IMR-90 (cell line): ENCODE results near the gene APBB3. TPM values are rescaled to one million over a fixed set of nuclear protein-coding genes. Genes with fewer than 3 reads are reported as not detected.

Experiments used
- ATAC-seq: fragments of 200-7000 bp; cut with Tn5 transposase; 2 replicates; pipeline ENCODE4 v1.9.1; 2020; ENCODE audit warnings: low read depth, mild to moderate bottlenecking, moderate library complexity
- BruUV-seq: library from RNA; stranded (reverse); fragments of 400-500 nt; replicated peaks from 2 replicates; lab custom pipeline; 2021; lab: Mats Ljungman, UMichigan
- CTCF ChIA-PET: fragments of 300-600 bp; formaldehyde crosslinking; extraction: SDS; loops from one replicate; lab custom pipeline; 2021; ENCODE audit warnings: antibody characterized with exemption; lab: Yijun Ruan, JAX
- POLR2A ChIA-PET: fragments of 300-600 bp; sonication (Branson Sonifier 250); formaldehyde crosslinking; loops from one replicate; lab custom pipeline; 2022; ENCODE audit warnings: antibody characterized with exemption; ENCODE audit not compliant: unreplicated experiment; lab: Charles Lee
- DNase-seq: peaks from one replicate; pipeline ENCODE4 v3.0.0; 2013
- H2AFZ ChIP-seq: replicated peaks from 2 replicates; pipeline ENCODE3; 2013; ENCODE audit warnings: low read length, mild to moderate bottlenecking; ENCODE audit not compliant: poor library complexity
- H2AK5ac ChIP-seq: 2 replicates; pipeline ENCODE4 v1.6.1; 2013; ENCODE audit warnings: low read depth, low read length, inconsistent platforms
- H2AK9ac ChIP-seq: replicated peaks from 2 replicates; pipeline ENCODE3; 2013; ENCODE audit warnings: mild to moderate bottlenecking, low read depth, low read length, moderate library complexity; ENCODE audit not compliant: poor library complexity
- H2BK120ac ChIP-seq: 2 replicates; pipeline ENCODE4 v1.6.1; 2013; ENCODE audit warnings: low read depth, low read length, inconsistent platforms
- H2BK15ac ChIP-seq: 3 replicates; pipeline ENCODE4 v1.6.1; 2013; ENCODE audit warnings: low read depth, low read length, inconsistent platforms
- H2BK20ac ChIP-seq: 2 replicates; pipeline ENCODE4 v1.6.1; 2013; ENCODE audit warnings: low read depth, mild to moderate bottlenecking, inconsistent platforms, low read length, moderate library complexity
- H2BK5ac ChIP-seq: 2 replicates; pipeline ENCODE4 v1.6.1; 2013; ENCODE audit warnings: mild to moderate bottlenecking, low read depth, low read length, inconsistent platforms; ENCODE audit not compliant: poor library complexity, severe bottlenecking
- H3K14ac ChIP-seq: replicated peaks from 2 replicates; pipeline ENCODE4 v1.6.1; 2013; ENCODE audit warnings: low read depth, low read length, inconsistent platforms
- H3K18ac ChIP-seq: 2 replicates; pipeline ENCODE4 v1.6.1; 2013; ENCODE audit warnings: low read depth, low read length, control low read depth
- H3K23ac ChIP-seq: 2 replicates; pipeline ENCODE4 v1.6.1; 2013; ENCODE audit warnings: low read depth, low read length, inconsistent platforms
- H3K27ac ChIP-seq: 2 replicates; pipeline ENCODE4 v1.5.1; 2013; ENCODE audit warnings: mild to moderate bottlenecking, control low read depth, low read length; ENCODE audit not compliant: insufficient read depth
- H3K27me3 ChIP-seq: 2 replicates; pipeline ENCODE4 v1.6.1; 2013; ENCODE audit warnings: low read length; ENCODE audit not compliant: control insufficient read depth, insufficient read depth
- H3K36me3 ChIP-seq: 2 replicates; pipeline ENCODE4 v1.6.1; 2013; ENCODE audit warnings: low read length, mixed read lengths; ENCODE audit not compliant: control insufficient read depth, insufficient read depth
- H3K4ac ChIP-seq: 2 replicates; pipeline ENCODE4 v1.6.1; 2013; ENCODE audit warnings: low read depth, low read length, inconsistent platforms
- H3K4me1 ChIP-seq: 2 replicates; pipeline ENCODE4 v1.6.1; 2013; ENCODE audit warnings: low read length, mixed read lengths; ENCODE audit not compliant: control insufficient read depth, insufficient read depth
- H3K4me2 ChIP-seq: 2 replicates; pipeline ENCODE4 v1.6.1; 2013; ENCODE audit warnings: low read depth, mild to moderate bottlenecking, control low read depth, low read length, moderate library complexity
- H3K4me3 ChIP-seq: 2 replicates; pipeline ENCODE4 v1.5.1; 2013; ENCODE audit warnings: low read depth, mild to moderate bottlenecking, control low read depth, low read length, moderate library complexity; ENCODE audit not compliant: insufficient read depth
- H3K56ac ChIP-seq: 2 replicates; pipeline ENCODE4 v1.6.1; 2013; ENCODE audit warnings: low read length, inconsistent platforms; ENCODE audit not compliant: insufficient read depth; ENCODE audit errors: extremely low read depth
- H3K79me1 ChIP-seq, 2 experiments: 2 replicates each; pipeline ENCODE4 v1.6.1; 2013; ENCODE audit warnings: low read length in 2 of 2, inconsistent platforms in 1 of 2, low read depth in 1 of 2
- H3K9ac ChIP-seq: 2 replicates; pipeline ENCODE4 v1.6.1; 2013; ENCODE audit warnings: low read depth, low read length, control low read depth
- H3K9me1 ChIP-seq: 2 replicates; pipeline ENCODE4 v1.6.1; 2013; ENCODE audit warnings: low read length, inconsistent platforms; ENCODE audit not compliant: insufficient read depth
- H3K9me3 ChIP-seq: 2 replicates; pipeline ENCODE4 v1.6.1; 2013; ENCODE audit warnings: low read length; ENCODE audit not compliant: control insufficient read depth, insufficient read depth
- H4K20me1 ChIP-seq: 2 replicates; pipeline ENCODE4 v1.6.1; 2013; ENCODE audit warnings: low read length, inconsistent platforms; ENCODE audit not compliant: insufficient read depth
- H4K5ac ChIP-seq: 2 replicates; pipeline ENCODE4 v1.6.1; 2013; ENCODE audit warnings: mild to moderate bottlenecking, low read depth, low read length, control low read depth
- H4K8ac ChIP-seq, 2 experiments: 2 replicates each; pipeline ENCODE4 v1.6.1; 2013; ENCODE audit warnings: low read depth in 2 of 2, low read length in 2 of 2, control low read depth in 1 of 2, inconsistent platforms in 1 of 2
- H4K91ac ChIP-seq: 2 replicates; pipeline ENCODE4 v1.6.1; 2013; ENCODE audit warnings: low read depth, low read length, inconsistent platforms; ENCODE audit not compliant: insufficient read depth
- BHLHE40 ChIP-seq: fragments of 150-350 bp; IDR thresholded peaks from 2 replicates; pipeline ENCODE4 v1.6.1; 2016; ENCODE audit warnings: mild to moderate bottlenecking, low read depth, low read length
- CHD1 ChIP-seq: IDR thresholded peaks from 2 replicates; pipeline ENCODE4 v1.6.1; 2012; ENCODE audit warnings: low read depth, low read length, improper control_type of control experiment
- FOS ChIP-seq: fragments of 150-350 bp; IDR thresholded peaks from 2 replicates; pipeline ENCODE4 v1.6.1; 2016; ENCODE audit warnings: low read depth, low read length
- MAFK ChIP-seq: IDR thresholded peaks from 2 replicates; pipeline ENCODE4 v1.6.1; 2012; ENCODE audit warnings: low read depth, low read length, improper control_type of control experiment
- MAZ ChIP-seq: IDR thresholded peaks from 2 replicates; pipeline ENCODE4 v1.6.1; 2012; ENCODE audit warnings: low read depth, mild to moderate bottlenecking, low read length, improper control_type of control experiment, moderate library complexity, borderline replicate concordance
- MXI1 ChIP-seq: IDR thresholded peaks from 2 replicates; pipeline ENCODE4 v1.6.1; 2012; ENCODE audit warnings: low read depth, mild to moderate bottlenecking, low read length, moderate library complexity, borderline replicate concordance
- POLR2A ChIP-seq: IDR thresholded peaks from 2 replicates; pipeline ENCODE4 v1.6.1; 2012; ENCODE audit warnings: mild to moderate bottlenecking, low read depth, low read length
- RAD21 ChIP-seq: IDR thresholded peaks from 2 replicates; pipeline ENCODE4 v1.6.1; 2012; ENCODE audit warnings: low read length, improper control_type of control experiment
- RCOR1 ChIP-seq: IDR thresholded peaks from 2 replicates; pipeline ENCODE4 v1.6.1; 2012; ENCODE audit warnings: mild to moderate bottlenecking, low read length, improper control_type of control experiment; ENCODE audit not compliant: insufficient replicate concordance
- RFX5 ChIP-seq: IDR thresholded peaks from 2 replicates; pipeline ENCODE4 v1.8.0; 2012; ENCODE audit warnings: low read depth, mild to moderate bottlenecking, low read length, moderate library complexity
- WGBS, 2 experiments: methylation state at CpG; one replicate each; pipeline versions ENCODE4 v1.1.5 to v1.1.7; 2013; ENCODE audit warnings: missing lambda C conversion rate in 2 of 2; ENCODE audit not compliant: insufficient read length in 1 of 2; ENCODE audit errors: extremely low coverage in 2 of 2; 5-methylcytosine and 5-hydroxymethylcytosine counted together
- dilution Hi-C: fragments of 300-500 bp; cut with HindIII; formaldehyde crosslinking; loops from one replicate; pipeline ENCODE4 v1.14.3; 2018; ENCODE audit warnings: low sequenced_read_pairs; ENCODE audit not compliant: unreplicated experiment
- in situ Hi-C: fragments of 300-500 bp; cut with MboI; formaldehyde crosslinking; loops from 3 replicates; pipeline ENCODE4 v1.14.3; 2019; ENCODE audit warnings: low sequenced_read_pairs, inconsistent platforms, mixed read lengths
- intact Hi-C: fragments of 100-400 bp; cut with micrococcal nuclease; formaldehyde crosslinking; loops from 2 replicates; pipeline ENCODE4 v1.10.0; 2022
- polyA plus RNA-seq, 3 experiments: library from polyadenylated mRNA; depleted of rRNA; stranded (reverse); fragments of >200 nt; gene quantifications; 2 replicates each; pipeline ENCODE4 v1.2.3, GENCODE V29; 2012; ENCODE audit warnings: low replicate concordance in 1 of 3
- total RNA-seq: library from RNA; depleted of rRNA; stranded (reverse); fragments of >200 nt; gene quantifications from 2 replicates; pipeline ENCODE4 v1.2.3, GENCODE V29; 2012
- TF ChIP-seq, protein P1 (sequence below): fragments of 150-350 bp; IDR thresholded peaks from 2 replicates; pipeline ENCODE4 v1.6.1; 2017; ENCODE audit warnings: mild to moderate bottlenecking, antibody characterized with exemption, low read length, low read depth
- TF ChIP-seq, protein P2 (sequence below): conservative IDR thresholded peaks from 2 replicates; pipeline ENCODE4 v1.5.1; 2012; ENCODE audit warnings: mild to moderate bottlenecking, low read depth, low read length, improper control_type of control experiment

APBB3 gene
- total and polyA plus RNA-seq, 2 of the 4 experiments (the other 2 are of a cell fraction), result 6.6 to 23.8 TPM

DNA sequence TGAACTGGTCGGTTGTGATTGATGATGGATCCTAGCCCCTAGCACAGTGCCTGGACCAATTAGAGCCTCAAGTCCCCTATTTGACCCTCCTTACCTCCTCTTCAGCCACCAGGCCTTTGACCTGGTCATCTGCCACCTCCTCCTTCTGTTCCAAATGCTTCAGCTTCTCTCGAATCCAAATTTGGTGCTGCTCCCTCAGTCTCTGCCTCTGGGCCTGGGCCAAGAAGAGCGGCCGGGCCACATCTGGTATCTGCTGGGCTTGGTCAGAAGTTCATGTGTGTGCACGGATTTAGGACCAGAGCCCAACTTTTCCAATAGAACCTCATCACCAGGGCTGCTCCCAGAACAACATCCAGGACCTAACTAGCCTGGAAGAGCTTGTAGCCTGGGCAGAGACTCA, 6.7 kb upstream of the APBB3 start:
- Histone ChIP-seq H3K9ac (no peak overlapping the region), H3K36me3 (peaks cover 25% of the 10 kb centered on the region), H2BK120ac (no peak overlapping the region), H2AK5ac (no peak overlapping the region), H3K4me2 (no peak overlapping the region), H3K4ac (no peak overlapping the region), H3K23ac (no peak overlapping the region), H4K20me1 (no peaks in the 10 kb centered on the region), H3K4me1 (peaks cover 3% of the 10 kb centered on the region; the same call in 1 of the 2 replicates), H2AK9ac (no peak overlapping the region), H3K79me1 (peaks cover 7 to 25% of the 10 kb centered on the region in 2 experiments; a peak in 3 of 4 replicates), H2BK5ac (no peak overlapping the region), H3K18ac (no peak overlapping the region), H2BK15ac (no peak overlapping the region), H3K27ac (no peak overlapping the region), H4K8ac (no peak overlapping the region), H4K91ac (no peak overlapping the region), H3K56ac (no peak overlapping the region), H3K27me3 (no peaks in the 10 kb centered on the region), H3K4me3 (no peak overlapping the region), H3K9me3 (no peaks in the 10 kb centered on the region), H3K14ac (no peak overlapping the region), H2AFZ (no peak overlapping the region), H3K9me1 (peaks cover 8% of the 10 kb centered on the region), H2BK20ac (no peak overlapping the region), H4K5ac (no peak overlapping the region)
- in situ Hi-C loops (no loop called here), dilution Hi-C loops (no loop called here), intact Hi-C loops (no loop called here)
- DNase-seq, result no peak
- POLR2A ChIA-PET, result no interaction called here
- CTCF ChIA-PET, result interaction anchor here (0.5 kb wide), 1 partner anchor 134 kb away, joined by 3 read pairs; no protein-coding TSS in a partner anchor
- BruUV-seq, result no TSS peak
- no CpG with 5 or more reads among the region's 5 CpGs for WGBS, 2 experiments
- ATAC-seq, result no peak
- no peak for TF ChIP-seq BHLHE40
- TF ChIP-seq, protein P1, sequence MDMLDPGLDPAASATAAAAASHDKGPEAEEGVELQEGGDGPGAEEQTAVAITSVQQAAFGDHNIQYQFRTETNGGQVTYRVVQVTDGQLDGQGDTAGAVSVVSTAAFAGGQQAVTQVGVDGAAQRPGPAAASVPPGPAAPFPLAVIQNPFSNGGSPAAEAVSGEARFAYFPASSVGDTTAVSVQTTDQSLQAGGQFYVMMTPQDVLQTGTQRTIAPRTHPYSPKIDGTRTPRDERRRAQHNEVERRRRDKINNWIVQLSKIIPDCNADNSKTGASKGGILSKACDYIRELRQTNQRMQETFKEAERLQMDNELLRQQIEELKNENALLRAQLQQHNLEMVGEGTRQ, result no peak
- no peak for TF ChIP-seq RFX5
- TF ChIP-seq MAFK, result no peak
- no peak for TF ChIP-seq RAD21
- TF ChIP-seq RCOR1, result no peak
- TF ChIP-seq, protein P2, sequence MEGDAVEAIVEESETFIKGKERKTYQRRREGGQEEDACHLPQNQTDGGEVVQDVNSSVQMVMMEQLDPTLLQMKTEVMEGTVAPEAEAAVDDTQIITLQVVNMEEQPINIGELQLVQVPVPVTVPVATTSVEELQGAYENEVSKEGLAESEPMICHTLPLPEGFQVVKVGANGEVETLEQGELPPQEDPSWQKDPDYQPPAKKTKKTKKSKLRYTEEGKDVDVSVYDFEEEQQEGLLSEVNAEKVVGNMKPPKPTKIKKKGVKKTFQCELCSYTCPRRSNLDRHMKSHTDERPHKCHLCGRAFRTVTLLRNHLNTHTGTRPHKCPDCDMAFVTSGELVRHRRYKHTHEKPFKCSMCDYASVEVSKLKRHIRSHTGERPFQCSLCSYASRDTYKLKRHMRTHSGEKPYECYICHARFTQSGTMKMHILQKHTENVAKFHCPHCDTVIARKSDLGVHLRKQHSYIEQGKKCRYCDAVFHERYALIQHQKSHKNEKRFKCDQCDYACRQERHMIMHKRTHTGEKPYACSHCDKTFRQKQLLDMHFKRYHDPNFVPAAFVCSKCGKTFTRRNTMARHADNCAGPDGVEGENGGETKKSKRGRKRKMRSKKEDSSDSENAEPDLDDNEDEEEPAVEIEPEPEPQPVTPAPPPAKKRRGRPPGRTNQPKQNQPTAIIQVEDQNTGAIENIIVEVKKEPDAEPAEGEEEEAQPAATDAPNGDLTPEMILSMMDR, result no peak
- TF ChIP-seq FOS, result no peak
- no peak for TF ChIP-seq POLR2A
- no peak for TF ChIP-seq CHD1
- TF ChIP-seq MAZ, result no peak
- no peak for TF ChIP-seq MXI1
